HTR-8/SVneo (cell line): ENCODE measurements around the gene BIN1.
A peak's percentile ranks its signal among the peaks of the same experiment; 100 is the strongest.

Experiments
- DNase-seq: peaks from one replicate; pipeline ENCODE4 v3.0.0; 2011; ENCODE audit warnings: low spot score, mixed read lengths; ENCODE audit not compliant: insufficient read length
- FAIRE-seq: peaks from 2 replicates; lab custom pipeline; 2011; peaks lifted over from hg19 to GRCh38; lab: Jason Lieb, UNC

Gene BIN1

GRCh38 chr2:127105656-127106456, 1.1 kb downstream of the BIN1 start:
- FAIRE-seq, result peak; percentile 16

DNA sequence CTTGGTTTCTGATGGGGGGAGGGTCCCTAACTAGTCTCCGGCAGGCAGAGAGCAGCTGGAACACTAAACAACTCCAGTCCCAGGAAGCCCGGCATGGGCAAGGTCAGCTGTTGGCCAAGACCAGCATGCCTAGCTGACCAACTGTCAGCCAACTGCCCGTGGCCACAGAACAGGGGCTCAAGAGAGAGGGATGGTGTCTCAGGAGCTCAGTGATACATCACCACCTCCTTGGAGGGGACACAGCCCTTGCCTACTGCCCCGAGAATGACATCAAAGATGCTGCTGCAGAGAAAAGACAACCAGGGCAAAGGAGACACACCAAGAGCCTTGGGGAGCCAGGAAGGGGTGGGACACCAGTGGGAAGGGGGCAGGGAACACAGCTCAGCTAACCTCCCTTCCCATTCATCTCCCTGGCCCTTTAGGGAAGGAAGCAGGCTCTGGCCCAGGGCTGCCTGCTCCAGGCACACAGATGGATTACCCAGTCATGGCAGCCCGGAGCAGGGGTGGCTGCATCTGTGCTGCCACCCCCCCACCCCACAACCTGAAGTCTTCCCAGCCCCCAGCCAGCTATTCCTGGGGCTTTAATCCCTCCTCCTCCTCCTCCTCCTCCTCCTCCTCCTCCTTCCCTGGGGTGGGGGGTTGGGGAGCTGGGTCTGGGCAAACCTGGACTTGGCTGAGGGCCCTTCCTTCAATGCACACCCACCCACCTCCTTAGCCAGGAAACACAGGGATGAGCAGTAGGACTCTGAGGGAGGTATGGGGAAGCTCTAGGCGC, 1.9 kb downstream of the BIN1 start:
- FAIRE-seq (peak; percentile 40), DNase-seq (no peak)

More at GRCh38 chr2:127105656-127106456, 1.1 kb downstream of the BIN1 start:
- peak; percentile 64 for DNase-seq

DNA sequence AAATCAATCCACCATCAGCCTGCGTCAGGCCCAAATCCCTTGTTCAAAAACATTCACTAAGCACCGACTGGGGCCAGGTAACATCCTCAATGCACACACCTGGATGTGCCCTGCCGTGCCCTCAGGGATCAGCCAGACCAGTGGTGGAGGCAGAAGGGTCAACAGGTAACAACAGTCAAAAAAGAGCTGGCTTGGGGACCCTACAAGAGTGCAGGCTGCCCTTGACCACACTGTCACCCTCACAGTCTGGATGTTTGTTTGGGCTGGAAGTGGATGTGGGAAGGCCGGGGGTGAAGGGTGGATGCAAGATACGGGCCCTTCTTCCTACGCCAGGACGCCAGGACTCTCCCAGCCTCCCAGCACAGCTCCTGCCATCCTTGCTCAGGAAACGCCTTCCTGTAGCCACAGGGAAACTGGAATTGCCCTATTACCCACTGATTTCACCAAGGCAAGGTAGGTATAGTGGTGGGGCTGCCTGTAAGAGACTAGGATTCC, 2.7 kb downstream of the BIN1 start:
- FAIRE-seq, result no peak
- no peak for DNase-seq

GRCh38 chr2:127103243-127104165, 3.5 kb downstream of the BIN1 start:
- FAIRE-seq, result no peak
- no peak for DNase-seq

GRCh38 chr2:127102521-127103242, 4.3 kb downstream of the BIN1 start:
- no peak for DNase-seq
- no peak for FAIRE-seq

DNA sequence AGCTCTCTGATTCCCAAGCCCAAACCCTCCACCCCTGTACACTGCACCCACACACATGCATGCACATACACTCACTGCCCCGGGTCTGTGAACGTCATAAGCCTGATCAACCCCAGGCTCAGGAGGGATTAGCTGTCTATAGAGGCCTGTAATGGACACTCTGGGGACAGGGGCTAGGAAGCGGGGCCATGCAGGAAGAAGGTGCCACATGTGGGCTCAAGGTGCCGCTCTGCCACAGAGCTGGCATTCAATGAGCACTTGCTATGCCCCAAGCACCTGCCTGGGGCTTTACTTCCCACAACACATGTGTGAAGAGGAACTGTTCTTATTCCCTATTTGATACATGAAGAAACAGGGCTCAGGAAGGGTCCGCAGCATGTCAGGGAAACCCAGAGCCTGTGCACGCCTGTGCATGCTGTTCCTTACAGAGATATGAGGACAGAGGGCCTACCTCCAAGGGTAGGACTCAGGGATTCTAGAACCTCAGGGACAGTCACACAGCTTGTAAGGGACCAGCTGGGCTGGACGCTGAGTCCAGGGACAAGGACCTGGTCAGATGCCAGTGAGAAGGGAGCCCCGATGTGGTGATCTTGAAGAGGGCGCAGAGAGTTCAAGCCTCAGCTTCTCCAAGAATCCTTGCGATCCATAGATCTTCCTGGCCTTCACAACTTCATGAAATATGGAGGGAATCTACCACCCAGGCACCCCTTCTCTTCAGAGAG, 5.0 kb downstream of the BIN1 start:
- DNase-seq (no peak), FAIRE-seq (no peak)

DNA sequence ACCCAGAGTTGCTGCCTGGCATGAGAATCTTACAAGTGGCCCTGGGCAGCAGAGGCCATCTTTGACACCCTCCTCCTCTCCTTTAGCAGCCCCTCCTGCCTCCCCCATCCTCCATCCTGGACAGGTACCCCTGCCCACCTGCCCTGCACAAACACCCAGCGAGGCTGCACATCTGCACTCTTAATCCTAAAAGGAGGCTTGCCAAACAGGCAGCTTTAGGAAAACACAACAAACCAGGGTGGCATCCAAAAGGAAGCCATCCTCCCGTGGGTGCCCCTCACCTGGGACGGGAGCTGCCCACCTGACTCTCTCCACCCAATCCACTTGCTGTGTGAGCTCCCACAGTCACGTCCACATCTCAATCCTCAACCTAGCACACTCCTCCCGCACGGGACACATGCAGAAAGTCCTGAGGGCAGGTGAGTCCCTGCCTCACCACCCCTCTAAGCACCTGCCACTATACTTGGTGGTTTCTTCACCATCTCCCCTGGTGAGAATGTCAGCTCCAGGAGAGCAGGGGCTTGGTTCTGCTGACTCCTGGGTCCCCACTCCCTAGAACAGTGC, 5.8 kb downstream of the BIN1 start:
- DNase-seq, result no peak
- FAIRE-seq, result no peak

GRCh38 chr2:127100251-127101047, 6.5 kb downstream of the BIN1 start:
- FAIRE-seq, result no peak

GRCh38 chr2:127098711-127099110, 8.2 kb downstream of the BIN1 start:
- DNase-seq (no peak), FAIRE-seq (no peak)

More at GRCh38 chr2:127100251-127101047, 6.5 kb downstream of the BIN1 start:
- no peak for DNase-seq

GRCh38 chr2:127097841-127098651, 8.9 kb downstream of the BIN1 start:
- DNase-seq (no peak), FAIRE-seq (no peak)

- no peak for DNase-seq
- FAIRE-seq, result no peak
These were observed 9.5 kb downstream of the BIN1 start for GRCh38 chr2:127097471-127097765.

- no peak for FAIRE-seq
- DNase-seq, result no peak
These were observed 10.1 kb downstream of the BIN1 start for GRCh38 chr2:127096718-127097470.

DNA sequence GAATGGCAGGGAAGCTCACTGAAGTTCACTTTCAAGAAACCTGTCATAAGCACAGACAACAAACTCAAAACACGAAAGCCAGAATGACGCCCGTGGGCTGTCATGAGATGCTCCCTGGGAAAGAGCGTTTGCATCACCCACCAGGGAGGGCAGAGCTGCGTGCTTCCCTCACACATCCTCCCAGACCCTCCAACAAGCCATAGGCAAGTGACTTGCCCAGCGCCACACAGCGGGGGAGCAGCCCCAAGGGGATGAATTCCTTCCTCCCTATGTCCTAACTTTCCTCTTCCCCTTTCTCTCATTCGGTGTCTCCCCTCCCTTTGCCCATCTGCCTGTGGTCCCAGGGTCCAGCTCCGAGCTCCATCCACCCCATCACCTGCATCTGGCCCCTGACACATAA, 10.7 kb downstream of the BIN1 start:
- no peak for FAIRE-seq
- no peak for DNase-seq

- DNase-seq (no peak), FAIRE-seq (no peak)
These were observed 11.2 kb downstream of the BIN1 start for GRCh38 chr2:127095784-127096183.

- FAIRE-seq, result no peak
- DNase-seq, result no peak
These were observed 11.7 kb downstream of the BIN1 start for GRCh38 chr2:127095367-127095641.

DNA sequence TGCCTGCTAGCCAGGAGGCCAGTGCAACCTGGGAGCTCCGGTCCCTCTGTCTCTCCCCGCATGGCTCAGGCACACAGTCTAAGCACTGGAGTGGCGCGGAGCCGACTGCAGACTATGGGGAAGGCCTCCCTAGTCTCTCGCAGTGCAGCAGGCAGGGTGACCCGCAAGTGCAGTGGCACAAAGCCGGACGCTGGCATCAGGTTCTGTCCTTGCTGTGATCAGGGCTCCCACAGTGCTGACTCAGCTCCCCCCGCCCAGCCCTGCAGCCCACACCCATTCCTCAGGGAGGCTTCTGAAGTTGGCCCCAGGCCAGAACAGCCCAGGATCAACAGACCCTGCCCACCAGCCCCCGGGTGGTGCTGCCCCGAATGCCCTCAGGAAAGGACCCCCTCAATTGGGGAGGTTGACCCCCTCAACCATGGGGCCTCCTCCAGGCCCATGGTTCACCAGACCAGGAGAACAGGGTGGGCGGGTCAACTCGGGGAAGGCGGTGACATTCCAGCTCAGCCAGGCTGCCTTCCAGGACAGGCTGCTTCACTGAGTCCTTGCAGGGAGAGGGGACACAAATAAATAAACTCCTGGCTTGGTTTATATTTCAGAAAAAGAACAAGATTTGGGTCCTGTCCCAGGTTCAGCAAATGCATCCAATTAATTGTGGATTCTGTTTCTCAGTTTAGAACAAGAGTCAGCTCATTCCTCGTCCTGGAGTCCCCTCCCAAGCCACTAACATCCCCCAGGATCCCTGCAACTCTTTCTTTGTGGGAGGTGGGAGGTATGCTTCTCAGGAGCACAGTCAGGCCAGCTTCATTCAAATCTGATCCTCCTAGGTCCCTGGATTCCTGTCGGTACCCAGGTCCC, 12.2 kb downstream of the BIN1 start:
- FAIRE-seq (peak; percentile 28), DNase-seq (no peak)
